ENCODE data around the gene PNCK. TPM values are rescaled to one million over a fixed set of nuclear protein-coding genes. Genes with fewer than 3 reads are reported as not detected.
A peak's percentile ranks its signal among the peaks of the same experiment; 100 is the strongest.

The PNCK gene
- total RNA-seq, 1 donor = 0.36 TPM

DNA sequence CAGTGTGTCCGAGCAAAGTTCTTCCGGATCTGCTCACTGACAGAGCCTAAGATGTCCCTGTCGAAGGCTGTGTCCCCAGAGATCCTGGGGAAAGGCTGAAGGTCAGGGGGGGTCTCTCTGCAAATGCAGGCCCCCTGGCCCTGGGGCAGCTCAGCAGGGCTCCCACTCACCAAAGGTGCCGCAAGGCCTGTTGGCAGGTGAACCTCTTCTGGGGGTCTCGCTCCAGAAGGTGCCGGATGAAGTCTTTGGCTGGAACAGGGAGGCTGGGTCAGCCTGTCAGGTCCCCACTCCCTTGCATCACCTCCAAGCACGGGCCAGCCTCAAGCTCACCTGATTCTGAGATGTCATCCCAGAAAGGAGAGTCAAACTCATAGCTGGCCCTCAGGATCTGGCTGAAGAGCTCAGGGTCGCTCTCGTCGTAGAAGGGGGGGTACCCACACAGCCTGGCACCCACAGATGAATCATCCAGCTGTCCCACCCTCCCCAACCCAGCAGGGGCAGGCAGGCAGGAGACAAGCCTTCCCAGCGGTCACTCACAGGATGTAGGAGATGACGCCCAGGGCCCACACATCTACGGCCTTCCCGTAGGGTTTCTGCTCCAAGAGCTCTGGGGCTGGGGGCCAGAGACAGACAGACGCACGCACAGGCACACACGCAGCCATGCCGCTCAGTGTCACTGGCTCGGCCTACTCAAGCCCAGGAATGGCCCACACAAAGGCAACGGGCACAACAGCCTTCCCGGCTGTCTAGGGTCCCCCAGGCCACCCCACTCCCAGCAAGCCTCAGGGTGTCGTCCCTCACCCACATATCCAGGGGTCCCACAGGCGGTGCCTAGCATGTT lies 2.6 kb downstream of the PNCK start:
- Histone ChIP-seq H2AFZ (ENCODE audit: low read length) (no peak overlapping the region), H3K4me2 (ENCODE audit: insufficient read depth, low read length) (no peak overlapping the region), H3K27me3 (ENCODE audit: insufficient read depth, low read length) (peaks cover 15% of the 10 kb centered on the region), H3K27ac (ENCODE audit: low read depth, low read length) (no peak overlapping the region), H3K79me2 (ENCODE audit: insufficient read depth, low read length) (no peaks in the 10 kb centered on the region), H3K4me3 (ENCODE audit: insufficient read depth, low read length) (no peak overlapping the region), H3K9me3 (ENCODE audit: low read depth, low read length) (no peaks in the 10 kb centered on the region), H4K20me1 (ENCODE audit: insufficient read depth, low read length) (no peaks in the 10 kb centered on the region), H3K4me1 (ENCODE audit: insufficient read depth, low read length) (no peaks in the 10 kb centered on the region), H3K36me3 (ENCODE audit: insufficient read depth, low read length) (no peaks in the 10 kb centered on the region)
- no peak for TF ChIP-seq CTCF (IDR thresholded peaks at IDR 0.05; ENCODE audit: extremely low read depth, low read depth, low read length)
- peak; percentile 80 for DNase-seq (ENCODE audit: insufficient read length, low spot score, missing footprints)

GRCh38 chrX:153669901-153670731 lies 3.5 kb downstream of the PNCK start:
- Histone ChIP-seq H3K36me3 (ENCODE audit: insufficient read depth, low read length) (no peaks in the 10 kb centered on the region), H3K79me2 (ENCODE audit: insufficient read depth, low read length) (no peaks in the 10 kb centered on the region), H4K20me1 (ENCODE audit: insufficient read depth, low read length) (no peaks in the 10 kb centered on the region), H3K4me3 (ENCODE audit: insufficient read depth, low read length) (no peak overlapping the region), H3K9me3 (ENCODE audit: low read depth, low read length) (peaks cover 2% of the 10 kb centered on the region), H3K27me3 (ENCODE audit: insufficient read depth, low read length) (peaks cover 21% of the 10 kb centered on the region), H2AFZ (ENCODE audit: low read length) (no peak overlapping the region), H3K27ac (ENCODE audit: low read depth, low read length) (no peak overlapping the region), H3K4me1 (ENCODE audit: insufficient read depth, low read length) (no peaks in the 10 kb centered on the region), H3K4me2 (ENCODE audit: insufficient read depth, low read length) (no peak overlapping the region)
- no peak for TF ChIP-seq CTCF (IDR thresholded peaks at IDR 0.05; ENCODE audit: extremely low read depth, low read depth, low read length)
- peak; percentile 56 for DNase-seq (ENCODE audit: insufficient read length, low spot score, missing footprints)

- Histone ChIP-seq H3K9me3 (ENCODE audit: low read depth, low read length) (peaks cover 2% of the 10 kb centered on the region), H2AFZ (ENCODE audit: low read length) (no peak overlapping the region), H3K27me3 (ENCODE audit: insufficient read depth, low read length) (peaks cover 21% of the 10 kb centered on the region), H4K20me1 (ENCODE audit: insufficient read depth, low read length) (no peaks in the 10 kb centered on the region), H3K4me2 (ENCODE audit: insufficient read depth, low read length) (no peak overlapping the region), H3K4me1 (ENCODE audit: insufficient read depth, low read length) (no peaks in the 10 kb centered on the region), H3K36me3 (ENCODE audit: insufficient read depth, low read length) (no peaks in the 10 kb centered on the region), H3K4me3 (ENCODE audit: insufficient read depth, low read length) (no peak overlapping the region), H3K79me2 (ENCODE audit: insufficient read depth, low read length) (no peaks in the 10 kb centered on the region), H3K27ac (ENCODE audit: low read depth, low read length) (no peak overlapping the region)
- TF ChIP-seq CTCF (IDR thresholded peaks at IDR 0.05; ENCODE audit: extremely low read depth, low read depth, low read length) = peak; percentile 59
- DNase-seq (ENCODE audit: insufficient read length, low spot score, missing footprints) = peak; percentile 93
Observed at GRCh38 chrX:153669174-153669890, 4.3 kb downstream of the PNCK start.
